Liver (tissue), 3 donors: ENCODE results near the gene RNF41.

Experiments used
- CTCF ChIP-seq: fragments of 150-350 bp; IDR thresholded peaks from 2 replicates; pipeline ENCODE4 v1.5.1; 2017; ENCODE audit warnings: improper control_type of control experiment, low read depth, low read length; ENCODE audit not compliant: missing input control
- JUND ChIP-seq, 2 donors: IDR thresholded peaks; 2 replicates each; pipeline ENCODE4 v1.6.1; 2016; ENCODE audit warnings: antibody characterized with exemption in 2 of 2
- MAX ChIP-seq: IDR thresholded peaks from 2 replicates; pipeline ENCODE4 v1.6.1; 2016; ENCODE audit warnings: antibody characterized with exemption
- RXRA ChIP-seq, 2 donors: IDR thresholded peaks; 2 replicates each; pipeline ENCODE4 v1.6.1; 2017 to 2018; ENCODE audit warnings: antibody characterized with exemption in 2 of 2, mild to moderate bottlenecking in 1 of 2
- TAF1 ChIP-seq: conservative IDR thresholded peaks from 2 replicates; pipeline ENCODE4 v1.6.1; 2016; ENCODE audit warnings: antibody characterized with exemption, mild to moderate bottlenecking
- ZBTB33 ChIP-seq: IDR thresholded peaks from 2 replicates; pipeline ENCODE4 v1.6.1; 2016; ENCODE audit warnings: antibody characterized with exemption
- donor health status: healthy.
- donor health status: healthy.

- no peak for TF ChIP-seq JUND (IDR thresholded peaks at IDR 0.05)
- TF ChIP-seq TAF1, result no peak
- no peak for TF ChIP-seq CTCF
- no peak for TF ChIP-seq RXRA (IDR thresholded peaks at IDR 0.05)
- no peak for TF ChIP-seq MAX
- TF ChIP-seq ZBTB33, result no peak
Observed at GRCh38 chr12:56236091-56236490, 14.4 kb upstream of the RNF41 start.
